Upper lobe of right lung (tissue), 1 donor: ENCODE measurements around the gene DPEP1. TPM values are rescaled to one million over a fixed set of nuclear protein-coding genes. Genes with fewer than 3 reads are reported as not detected.
"Not testable (repeated sequence)": the region's sequence is repeated elsewhere in the genome, so short reads cannot be mapped to it uniquely, and the experiment has no call there.

Experiments
- ATAC-seq: fragments of 200-7000 bp; cut with Tn5 transposase; one replicate; pipeline ENCODE4 v1.9.1; 2020; ENCODE audit warnings: mild to moderate bottlenecking, moderate library complexity
- DNase-seq: peaks from one replicate; pipeline ENCODE4 v3.0.0-alpha.2; 2020
- H3K27ac ChIP-seq: fragments of 200-600 bp; one replicate; pipeline ENCODE4 v1.8.0; 2022
- H3K27me3 ChIP-seq: fragments of 200-600 bp; one replicate; pipeline ENCODE4 v1.8.0; 2022; ENCODE audit warnings: mild to moderate bottlenecking
- H3K36me3 ChIP-seq: fragments of 200-600 bp; one replicate; pipeline ENCODE4 v1.8.0; 2022
- H3K4me1 ChIP-seq: fragments of 200-600 bp; one replicate; pipeline ENCODE4 v1.8.0; 2022
- H3K4me3 ChIP-seq: fragments of 200-600 bp; one replicate; pipeline ENCODE4 v1.8.0; 2022; ENCODE audit warnings: mild to moderate bottlenecking
- H3K9me3 ChIP-seq: fragments of 200-600 bp; one replicate; pipeline ENCODE4 v1.8.0; 2022
- CTCF ChIP-seq: fragments of 200-600 bp; IDR thresholded peaks from one replicate; pipeline ENCODE4 v1.8.0; 2022; ENCODE audit warnings: antibody characterized with exemption
- intact Hi-C: fragments of 100-400 bp; cut with DNase I; formaldehyde crosslinking; loops from one replicate; pipeline ENCODE4 v1.11.0; 2022
- total RNA-seq: library from RNA; stranded (reverse); fragmentation: NEBNext Ultra II Directional; extraction: Animal tissue kit (Norgen Biotek cat#: 25700); gene quantifications from one replicate; pipeline ENCODE4 v1.2.1, GENCODE V29; 2021
- donor health status: DM: no; HTN: yes; CAD: no; lungs with severe emphysema.

DPEP1 gene
- total RNA-seq, 1 donor from 2014 or later = 3.0 TPM

GRCh38 chr16:89629827-89630610 is 16.6 kb downstream of the DPEP1 start:
- TF ChIP-seq CTCF = no peak
- ATAC-seq (no peak), DNase-seq (no peak)
- Histone ChIP-seq H3K4me1 (no peaks in the 10 kb centered on the region), H3K9me3 (no peaks in the 10 kb centered on the region), H3K4me3 (no peak overlapping the region), H3K27me3 (no peaks in the 10 kb centered on the region), H3K36me3 (no peaks in the 10 kb centered on the region), H3K27ac (no peak overlapping the region)
- intact Hi-C loops = no loop called here

- no peaks in the 10 kb centered on the region for H3K36me3 ChIP-seq
- no peaks in the 10 kb centered on the region for H3K4me1 ChIP-seq
- no peaks in the 10 kb centered on the region for H3K27me3 ChIP-seq
- TF ChIP-seq CTCF = no peak
- no peak overlapping the region for H3K27ac ChIP-seq
- H3K9me3 ChIP-seq = no peaks in the 10 kb centered on the region
- no peak for DNase-seq
- no peak for ATAC-seq
- no peak overlapping the region for H3K4me3 ChIP-seq
- intact Hi-C loops = no loop called here
Measured at GRCh38 chr16:89633064-89633631, 19.7 kb downstream of the DPEP1 start.

- H3K4me3 ChIP-seq, ATAC-seq, H3K36me3 ChIP-seq, H3K27me3 ChIP-seq, H3K4me1 ChIP-seq, DNase-seq, intact Hi-C loops, H3K27ac ChIP-seq, H3K9me3 ChIP-seq: not testable (repeated sequence)
Measured at GRCh38 chr16:89634463-89635385, 21.3 kb downstream of the DPEP1 start.

GRCh38 chr16:89636663-89637062 is 23.2 kb downstream of the DPEP1 start:
- no peak overlapping the region for H3K4me3 ChIP-seq
- intact Hi-C loops = no loop called here
- TF ChIP-seq CTCF = no peak
- no peak for DNase-seq
- no peaks in the 10 kb centered on the region for H3K36me3 ChIP-seq
- H3K4me1 ChIP-seq = peaks cover 6% of the 10 kb centered on the region
- H3K27me3 ChIP-seq = no peaks in the 10 kb centered on the region
- H3K9me3 ChIP-seq = no peaks in the 10 kb centered on the region
- no peak for ATAC-seq
- no peak overlapping the region for H3K27ac ChIP-seq

GRCh38 chr16:89637379-89637778 is 23.9 kb downstream of the DPEP1 start:
- TF ChIP-seq CTCF = no peak
- H3K4me3 ChIP-seq = no peak overlapping the region
- no peaks in the 10 kb centered on the region for H3K9me3 ChIP-seq
- no peaks in the 10 kb centered on the region for H3K27me3 ChIP-seq
- H3K4me1 ChIP-seq = peaks cover 6% of the 10 kb centered on the region
- H3K27ac ChIP-seq = no peak overlapping the region
- intact Hi-C loops = no loop called here
- ATAC-seq = no peak
- H3K36me3 ChIP-seq = no peaks in the 10 kb centered on the region
- DNase-seq = no peak

GRCh38 chr16:89638455-89638854 is 25.0 kb downstream of the DPEP1 start:
- DNase-seq (no peak), ATAC-seq (no peak)
- peaks cover 6% of the 10 kb centered on the region for H3K4me1 ChIP-seq
- no peak overlapping the region for H3K27ac ChIP-seq
- TF ChIP-seq CTCF = no peak
- intact Hi-C loops = no loop called here
- no peaks in the 10 kb centered on the region for H3K27me3 ChIP-seq
- no peak overlapping the region for H3K4me3 ChIP-seq
- H3K36me3 ChIP-seq = no peaks in the 10 kb centered on the region
- H3K9me3 ChIP-seq = no peaks in the 10 kb centered on the region
